ENCODE measurements around the gene CDV3. TPM values are rescaled to one million over a fixed set of nuclear protein-coding genes. Genes with fewer than 3 reads are reported as not detected.

Gene CDV3
- total RNA-seq, 1 experiment from 2014 or later = 173 TPM

- Histone ChIP-seq H2BK20ac (ENCODE audit: low read depth, low read length, poor library complexity, severe bottlenecking) (no peak overlapping the region), H3K4ac (ENCODE audit: low read depth, low read length) (no peak overlapping the region), H2BK120ac (ENCODE audit: low read depth, low read length, poor library complexity, severe bottlenecking) (no peak overlapping the region), H3T11ph (ENCODE audit: low read length) (no peak overlapping the region), H4K5ac (ENCODE audit: insufficient read length, low read depth, low read length) (no peak overlapping the region), H3K56ac (ENCODE audit: insufficient read length, low read depth, low read length) (no peak overlapping the region), H3K27ac (ENCODE audit: insufficient read length, low read depth, low read length) (peak overlapping the region; percentile 39), H3K79me2 (ENCODE audit: insufficient read depth, low read length) (no peaks in the 10 kb centered on the region), H4K91ac (ENCODE audit: insufficient read length, low read depth, low read length) (no peak overlapping the region), H3K9me3 (ENCODE audit: control insufficient read depth, low read depth, low read length) (no peaks in the 10 kb centered on the region), H3K9ac (ENCODE audit: extremely low read depth, insufficient read length, low read length) (no peak overlapping the region), H4K20me1 (ENCODE audit: control insufficient read depth, insufficient read depth, insufficient read length) (no peaks in the 10 kb centered on the region), H2AFZ (ENCODE audit: low read length) (no peak overlapping the region), H2BK5ac (ENCODE audit: insufficient read length, low read length) (no peak overlapping the region), H3K27me3 (ENCODE audit: insufficient read depth, low read length) (no peaks in the 10 kb centered on the region), H3K79me1 (ENCODE audit: insufficient read depth, low read depth, low read length, poor library complexity, severe bottlenecking) (no peaks in the 10 kb centered on the region), H3K23ac (ENCODE audit: insufficient read length, low read depth, low read length) (no peak overlapping the region), H4K8ac (replicated peaks; ENCODE audit: insufficient read length, low read depth, low read length) (no peak overlapping the region), H3K14ac (ENCODE audit: insufficient read depth, low read length) (no peak overlapping the region), H3K23me2 (ENCODE audit: insufficient read length, low read depth, low read length, poor library complexity, severe bottlenecking) (no peaks in the 10 kb centered on the region), H2AK5ac (ENCODE audit: insufficient read length, low read length) (no peak overlapping the region), H3K18ac (ENCODE audit: insufficient read length, low read depth, low read length) (no peak overlapping the region), H2BK12ac (ENCODE audit: insufficient read length, low read depth, low read length) (no peak overlapping the region), H3K4me2 (ENCODE audit: insufficient read depth, insufficient read length, low read length) (no peak overlapping the region), H2BK15ac (ENCODE audit: low read depth, low read length) (no peak overlapping the region), H3K4me1 (ENCODE audit: insufficient read depth, low read length) (peaks cover 4% of the 10 kb centered on the region; the same call in 1 of the 2 replicates)
- Mint-ChIP-seq H3K27ac (peak overlapping the region in 1 of 3 experiments; percentile 79; a peak in 2 of 7 replicates), H3K36me3 (ENCODE audit: insufficient read depth in 1 of 3, low read depth in 3 of 3) (peaks cover 0 to 13% (median 0%) of the 10 kb centered on the region in 3 experiments; a peak in 1 of 7 replicates), H3K27me3 (ENCODE audit: low read depth) (no peaks in the 10 kb centered on the region), H3K4me3 (no peak overlapping the region), H3K9me3 (peaks cover 11 to 12% of the 10 kb centered on the region in 2 experiments; a peak in 4 of 5 replicates), H3K4me1 (peaks cover 12 to 15% of the 10 kb centered on the region in 2 experiments)
- WGBS (ENCODE audit: extremely low coverage, insufficient read length, low lambda C conversion rate) = 100% methylated on average over 1 of the region's 2 CpGs
- TF ChIP-seq CTCF (conservative IDR thresholded peaks at IDR 0.05) = no peak
- DNase-seq = no peak
Measured at GRCh38 chr3:133548090-133548489, 25.4 kb upstream of the CDV3 start.

Measured in H9 (cell line).